ENCODE data around the gene HOXD3. TPM values are rescaled to one million over a fixed set of nuclear protein-coding genes. Genes with fewer than 3 reads are reported as not detected.

Gene HOXD3
- total and polyA plus RNA-seq, 9 of the 15 experiments (the other 6 are each of a cell fraction or from before 2014, with no cell fraction given), result not detected

DNA sequence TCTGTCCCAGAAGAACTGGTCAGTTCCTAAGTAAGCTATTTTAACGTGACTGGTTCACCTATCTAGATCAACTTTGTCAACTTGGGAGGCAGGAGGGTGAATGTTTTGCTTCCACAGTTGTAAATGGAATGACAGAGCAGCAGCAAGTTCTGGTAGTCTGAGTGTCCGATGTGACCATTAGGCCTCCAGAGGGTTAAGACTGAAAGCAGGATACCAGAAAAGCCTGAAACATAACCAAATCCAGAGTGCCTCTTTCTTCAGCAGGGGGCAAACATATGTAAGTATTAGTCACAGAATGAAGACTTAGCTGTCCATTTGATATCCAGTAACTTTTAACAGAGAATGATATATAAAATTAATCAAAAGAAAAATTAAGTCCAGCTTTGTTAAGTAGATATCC lies 9.2 kb downstream of the HOXD3 start:
- ChIA-PET CTCF (ENCODE audit: low intra/inter-chr PET ratio) (no interaction called here), POLR2A (interaction anchor here (1.8 kb wide), 1 partner anchor 11 kb away, joined by 3 read pairs; no protein-coding TSS in a partner anchor)
- Histone ChIP-seq H4K20me1 (replicated peaks; ENCODE audit: control insufficient read depth, insufficient read depth, low read length) (peaks cover 8% of the 10 kb centered on the region), H3K27me3 (ENCODE audit: control insufficient read depth in 2 of 2, insufficient read depth in 2 of 2, low read length in 2 of 2) (peaks cover 45 to 56% of the 10 kb centered on the region in 2 experiments), H3K9me1 (ENCODE audit: control insufficient read depth, insufficient read depth, low read length) (no peaks in the 10 kb centered on the region), H3K4me2 (ENCODE audit: insufficient read depth, low read length) (no peak overlapping the region), H3K9me3 (replicated peaks; ENCODE audit: control insufficient read depth, insufficient read depth, low read depth, low read length) (no peaks in the 10 kb centered on the region), H3K36me3 (ENCODE audit: control insufficient read depth, insufficient read depth, low read length) (no peaks in the 10 kb centered on the region), H3K4me1 (replicated peaks in 1 of 2; ENCODE audit: control insufficient read depth in 2 of 2, insufficient read depth in 2 of 2, low read length in 2 of 2) (peaks cover 0 to 13% of the 10 kb centered on the region in 2 experiments; a peak in 3 of 5 replicates), H3K27ac (ENCODE audit: extremely low read depth, low read depth, low read length) (no peak overlapping the region), H3K9ac (ENCODE audit: insufficient read depth in 1 of 2, low read depth in 2 of 2, low read length in 2 of 2) (no peak overlapping the region), H3K79me2 (ENCODE audit: control insufficient read depth, insufficient read depth, low read length) (no peaks in the 10 kb centered on the region), H3K4me3 (no peak overlapping the region), H2AFZ (ENCODE audit: low read depth, low read length) (no peak overlapping the region)
- no peak for FAIRE-seq
- WGBS (ENCODE audit: insufficient coverage, low coverage, missing lambda C conversion rate), result 0% methylated on average over 2 of the region's 2 CpGs
- intact Hi-C loops (cut with micrococcal nuclease) (no loop called here), in situ Hi-C loops (cut with MboI) (no loop called here)
- TF ChIP-seq ILK (tag; IDR thresholded peaks at IDR 0.05; ENCODE audit: borderline replicate concordance, low read depth) (no peak), ZNF695 (CRISPR knock-in tag; IDR thresholded peaks at IDR 0.05) (no peak), ZNF778 (CRISPR knock-in tag; IDR thresholded peaks at IDR 0.05) (no peak), CHD1 (IDR thresholded peaks at IDR 0.05; ENCODE audit: low read length) (no peak)
- TF ChIP-seq, protein P1, sequence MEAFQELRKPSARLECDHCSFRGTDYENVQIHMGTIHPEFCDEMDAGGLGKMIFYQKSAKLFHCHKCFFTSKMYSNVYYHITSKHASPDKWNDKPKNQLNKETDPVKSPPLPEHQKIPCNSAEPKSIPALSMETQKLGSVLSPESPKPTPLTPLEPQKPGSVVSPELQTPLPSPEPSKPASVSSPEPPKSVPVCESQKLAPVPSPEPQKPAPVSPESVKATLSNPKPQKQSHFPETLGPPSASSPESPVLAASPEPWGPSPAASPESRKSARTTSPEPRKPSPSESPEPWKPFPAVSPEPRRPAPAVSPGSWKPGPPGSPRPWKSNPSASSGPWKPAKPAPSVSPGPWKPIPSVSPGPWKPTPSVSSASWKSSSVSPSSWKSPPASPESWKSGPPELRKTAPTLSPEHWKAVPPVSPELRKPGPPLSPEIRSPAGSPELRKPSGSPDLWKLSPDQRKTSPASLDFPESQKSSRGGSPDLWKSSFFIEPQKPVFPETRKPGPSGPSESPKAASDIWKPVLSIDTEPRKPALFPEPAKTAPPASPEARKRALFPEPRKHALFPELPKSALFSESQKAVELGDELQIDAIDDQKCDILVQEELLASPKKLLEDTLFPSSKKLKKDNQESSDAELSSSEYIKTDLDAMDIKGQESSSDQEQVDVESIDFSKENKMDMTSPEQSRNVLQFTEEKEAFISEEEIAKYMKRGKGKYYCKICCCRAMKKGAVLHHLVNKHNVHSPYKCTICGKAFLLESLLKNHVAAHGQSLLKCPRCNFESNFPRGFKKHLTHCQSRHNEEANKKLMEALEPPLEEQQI (IDR thresholded peaks at IDR 0.05), result no peak
- TF ChIP-seq, protein P2, sequence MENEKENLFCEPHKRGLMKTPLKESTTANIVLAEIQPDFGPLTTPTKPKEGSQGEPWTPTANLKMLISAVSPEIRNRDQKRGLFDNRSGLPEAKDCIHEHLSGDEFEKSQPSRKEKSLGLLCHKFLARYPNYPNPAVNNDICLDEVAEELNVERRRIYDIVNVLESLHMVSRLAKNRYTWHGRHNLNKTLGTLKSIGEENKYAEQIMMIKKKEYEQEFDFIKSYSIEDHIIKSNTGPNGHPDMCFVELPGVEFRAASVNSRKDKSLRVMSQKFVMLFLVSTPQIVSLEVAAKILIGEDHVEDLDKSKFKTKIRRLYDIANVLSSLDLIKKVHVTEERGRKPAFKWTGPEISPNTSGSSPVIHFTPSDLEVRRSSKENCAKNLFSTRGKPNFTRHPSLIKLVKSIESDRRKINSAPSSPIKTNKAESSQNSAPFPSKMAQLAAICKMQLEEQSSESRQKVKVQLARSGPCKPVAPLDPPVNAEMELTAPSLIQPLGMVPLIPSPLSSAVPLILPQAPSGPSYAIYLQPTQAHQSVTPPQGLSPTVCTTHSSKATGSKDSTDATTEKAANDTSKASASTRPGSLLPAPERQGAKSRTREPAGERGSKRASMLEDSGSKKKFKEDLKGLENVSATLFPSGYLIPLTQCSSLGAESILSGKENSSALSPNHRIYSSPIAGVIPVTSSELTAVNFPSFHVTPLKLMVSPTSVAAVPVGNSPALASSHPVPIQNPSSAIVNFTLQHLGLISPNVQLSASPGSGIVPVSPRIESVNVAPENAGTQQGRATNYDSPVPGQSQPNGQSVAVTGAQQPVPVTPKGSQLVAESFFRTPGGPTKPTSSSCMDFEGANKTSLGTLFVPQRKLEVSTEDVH (IDR thresholded peaks at IDR 0.05; ENCODE audit: low read depth, partially characterized antibody), result no peak
- BruUV-seq (replicated peaks), result no TSS peak
- ATAC-seq, result no peak
- no peak for DNase-seq (ENCODE audit: extremely low read depth in 1 of 4, low spot score in 3 of 4)

All from K562 (cell line).